Psoas muscle (tissue), 8 donors: ENCODE data around the gene NANOG. TPM values are rescaled to one million over a fixed set of nuclear protein-coding genes. Genes with fewer than 3 reads are reported as not detected.
"Not testable (repeated sequence)": the region's sequence is repeated elsewhere in the genome, so short reads cannot be mapped to it uniquely, and the experiment has no call there.

Experiments
- ATAC-seq, 4 donors: fragments of 200-7000 bp; cut with Tn5 transposase; one replicate each; pipeline ENCODE4 v1.9.1; 2020; ENCODE audit warnings: moderate library complexity in 3 of 4, mild to moderate bottlenecking in 2 of 4
- DNase-seq, 2 donors: peaks; one replicate each; pipeline ENCODE4 v3.0.0-alpha.2; 2020
- H3K27ac ChIP-seq: fragments of 200-600 bp; one replicate; pipeline ENCODE4 v1.8.0; 2022
- H3K27me3 ChIP-seq, 3 donors: fragments of 200-600 bp in 1 of 3; one replicate each; pipeline versions ENCODE4 v1.6.1 to v1.8.0; 2013 to 2022; ENCODE audit warnings: low read length in 2 of 3, mild to moderate bottlenecking in 2 of 3, moderate library complexity in 1 of 3; ENCODE audit not compliant: insufficient read depth in 3 of 3
- H3K36me3 ChIP-seq, 2 donors: fragments of 200-600 bp in 1 of 2; one replicate each; pipeline versions ENCODE4 v1.6.1 to v1.8.0; 2013 to 2022; ENCODE audit warnings: low read depth in 1 of 2, mild to moderate bottlenecking in 1 of 2, moderate library complexity in 1 of 2; ENCODE audit not compliant: insufficient read depth in 1 of 2
- H3K4me1 ChIP-seq: fragments of 200-600 bp; one replicate; pipeline ENCODE4 v1.8.0; 2022
- H3K4me3 ChIP-seq: fragments of 200-600 bp; one replicate; pipeline ENCODE4 v1.8.0; 2022; ENCODE audit warnings: mild to moderate bottlenecking
- H3K9me3 ChIP-seq: fragments of 200-600 bp; one replicate; pipeline ENCODE4 v1.8.0; 2022
- CTCF ChIP-seq: fragments of 200-600 bp; IDR thresholded peaks from one replicate; pipeline ENCODE4 v1.8.0; 2022; ENCODE audit warnings: antibody characterized with exemption
- WGBS, 3 donors: extraction: QIAGEN DNeasy Blood & Tissue Kit; methylation state at CpG; one replicate each; pipeline versions ENCODE4 v1.1.6 to v1.1.7; 2013; 5-methylcytosine and 5-hydroxymethylcytosine counted together
- intact Hi-C, 2 donors: fragments of 100-400 bp; cut with DNase I; formaldehyde crosslinking; loops; one replicate each; pipeline versions ENCODE4 v1.11.0 to v1.14.2; 2022
- polyA plus RNA-seq, 3 donors: library from polyadenylated mRNA; stranded (reverse); fragments of 200-250 nt; gene quantifications; one replicate each; pipeline ENCODE4 v1.2.3, GENCODE V29; 2013
- total RNA-seq, 4 donors: library from RNA; stranded (reverse); fragmentation: NEBNext Ultra II Directional in 2 of 4; extraction: Animal tissue kit (Norgen Biotek cat#: 25700) in 2 of 4; gene quantifications; one replicate each; pipeline versions ENCODE4 v1.2.1 to v1.2.4, GENCODE V29; 2021 to 2023
- donor health status: healthy with polysubstance abuse.
- donor health status: DM: no; HTN: no; CAD: no; lungs with moderate emphysema.
- donor health status: Bipolar disorder and iron deficiency.
- donor health status: healthy.
- donor health status: DM: yes; HTN: yes; CAD: no.
- donor health status: DM: no; HTN: no; CAD: no.
- donor health status: DM: no; HTN: no; CAD: no.
- donor health status: DM: yes; HTN: yes; CAD: no.

The NANOG gene
- total and polyA plus RNA-seq, 7 donors: 0.19 TPM; not detected in 6

DNA sequence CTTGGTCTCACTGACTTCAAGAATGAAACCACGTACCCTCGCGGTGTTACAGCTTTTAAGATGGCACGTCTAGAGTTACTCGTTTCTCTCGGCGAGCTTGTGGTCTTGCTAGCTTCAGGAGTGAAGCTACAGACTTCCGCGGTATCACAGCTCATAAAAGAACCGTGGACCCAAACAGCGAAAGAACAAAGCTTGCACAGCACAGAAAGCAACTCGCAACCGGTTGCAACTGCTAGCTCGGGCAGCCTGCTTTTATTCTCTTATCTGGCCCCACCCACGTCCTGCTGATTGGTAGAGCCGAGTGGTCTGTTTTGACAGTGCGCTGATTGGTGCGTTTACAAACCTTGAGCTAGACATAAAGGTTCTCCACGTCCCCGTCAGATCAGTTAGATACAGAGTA, 37.8 kb upstream of the NANOG start:
- no peak for TF ChIP-seq CTCF
- intact Hi-C loops: no loop called here
- Histone ChIP-seq H3K4me1 (no peaks in the 10 kb centered on the region), H3K4me3 (no peak overlapping the region), H3K27me3 (no peaks in the 10 kb centered on the region), H3K27ac (no peak overlapping the region), H3K9me3 (no peaks in the 10 kb centered on the region), H3K36me3 (no peaks in the 10 kb centered on the region)
- ATAC-seq (no peak), DNase-seq (no peak)
- 83 to 89% (median 83%) methylated on average over 20 of the region's 20 CpGs for WGBS, 3 donors

DNA sequence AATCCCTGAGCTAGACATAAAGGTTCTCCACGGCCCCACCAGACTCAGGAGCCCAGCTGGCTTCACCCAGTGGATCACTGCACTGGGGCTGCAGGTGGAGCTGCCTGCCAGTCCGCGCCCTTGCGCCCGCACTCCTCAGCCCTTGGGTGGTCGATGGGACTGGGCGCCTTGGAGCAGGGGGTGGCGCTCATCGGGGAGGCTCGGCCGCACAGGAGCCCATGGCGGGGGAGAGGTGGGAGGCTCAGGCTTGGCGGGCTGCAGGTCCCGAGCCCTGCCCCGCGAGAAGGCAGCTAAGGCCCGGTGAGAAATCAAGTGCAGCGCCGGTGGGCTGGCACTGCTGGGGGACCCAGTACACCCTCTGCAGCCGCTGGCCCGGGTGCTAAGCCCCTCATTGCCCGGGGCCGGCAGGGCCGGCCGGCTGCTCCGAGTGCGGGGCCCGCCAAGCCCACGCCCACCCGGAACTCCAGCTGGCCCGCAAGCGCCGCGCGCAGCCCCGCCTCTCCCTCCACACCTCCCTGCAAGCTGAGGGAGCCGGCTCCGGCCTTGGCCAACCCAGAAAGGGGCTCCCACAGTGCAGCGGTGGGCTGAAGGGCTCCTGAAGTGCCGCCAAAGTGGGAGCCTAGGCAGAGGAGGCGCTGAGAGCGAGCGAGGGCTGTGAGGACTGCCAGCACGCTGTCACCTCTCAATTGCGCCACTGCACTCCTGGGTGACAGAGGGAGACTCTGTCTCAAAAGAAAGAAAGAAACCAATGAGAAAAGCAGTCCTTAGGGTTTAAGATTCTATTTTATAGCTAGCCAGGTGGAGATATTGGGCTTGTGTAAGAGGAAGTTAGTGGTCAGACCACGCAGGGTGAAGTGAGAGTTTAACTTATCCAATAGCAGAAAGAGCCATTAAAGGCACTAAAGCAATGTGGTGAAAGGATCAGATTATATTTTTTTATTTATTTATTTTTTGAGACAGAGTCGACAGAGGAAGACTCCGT, 37.0 kb upstream of the NANOG start:
- WGBS, 3 donors: 90 to 94% (median 94%) methylated on average over 28 to 41 of the region's 48 CpGs
- H3K27me3 ChIP-seq, H3K36me3 ChIP-seq, intact Hi-C loops, DNase-seq, H3K4me3 ChIP-seq, ATAC-seq, H3K4me1 ChIP-seq, H3K27ac ChIP-seq, H3K9me3 ChIP-seq: not testable (repeated sequence)

- H3K36me3 ChIP-seq, H3K27ac ChIP-seq, H3K9me3 ChIP-seq, DNase-seq, H3K4me1 ChIP-seq, H3K4me3 ChIP-seq, ATAC-seq, intact Hi-C loops, H3K27me3 ChIP-seq: not testable (repeated sequence)
- WGBS, 3 donors: 87 to 96% (median 90%) methylated on average over 9 of the region's 9 CpGs
These were observed 33.5 kb upstream of the NANOG start for GRCh38 chr12:7755668-7756067.

DNA sequence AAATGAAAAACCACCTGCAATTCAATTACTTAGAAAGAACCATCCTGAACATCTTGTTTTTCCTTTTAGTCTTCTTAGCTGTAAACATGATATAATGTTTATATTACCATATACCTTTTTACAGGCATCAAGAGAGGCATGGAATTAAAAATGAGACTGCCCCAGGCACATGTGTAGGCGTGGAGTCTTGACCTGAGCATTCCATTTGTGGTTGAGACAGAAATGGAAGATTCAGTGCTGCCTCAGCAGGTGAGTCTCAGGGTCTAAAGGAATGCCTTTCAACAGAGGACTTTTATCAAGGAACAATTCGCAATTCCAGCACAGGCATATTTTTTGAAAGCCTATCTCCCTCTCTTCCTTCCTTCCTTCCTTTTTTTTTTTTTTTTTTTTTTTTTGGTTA, 32.2 kb upstream of the NANOG start:
- Histone ChIP-seq H3K4me1 (no peaks in the 10 kb centered on the region), H3K9me3 (no peaks in the 10 kb centered on the region), H3K4me3 (no peak overlapping the region), H3K27ac (no peak overlapping the region), H3K27me3 (no peaks in the 10 kb centered on the region), H3K36me3 (no peaks in the 10 kb centered on the region)
- 55 to 64% (median 57%) methylated on average over 2 of the region's 2 CpGs for whole genome bisulfite sequencing, 3 donors
- ATAC-seq: no peak
- DNase-seq: no peak
- TF ChIP-seq CTCF: no peak
- intact Hi-C loops: no loop called here

GRCh38 chr12:7758766-7759140, 30.4 kb upstream of the NANOG start:
- H3K36me3 ChIP-seq: no peaks in the 10 kb centered on the region
- no peaks in the 10 kb centered on the region for H3K9me3 ChIP-seq
- intact Hi-C loops: no loop called here
- DNase-seq: no peak
- no peaks in the 10 kb centered on the region for H3K27me3 ChIP-seq
- no peak for ATAC-seq
- no peaks in the 10 kb centered on the region for H3K4me1 ChIP-seq
- TF ChIP-seq CTCF: no peak
- no peak overlapping the region for H3K27ac ChIP-seq
- WGBS, 3 donors: 56 to 66% (median 65%) methylated on average over 9 of the region's 9 CpGs
- no peak overlapping the region for H3K4me3 ChIP-seq
